GM20431 (cell line): ENCODE data around the gene C2orf49.
"Not testable (repeated sequence)": the region's sequence is repeated elsewhere in the genome, so short reads cannot be mapped to it uniquely, and the experiment has no call there.

Source experiments
- in situ Hi-C: fragments of 300-500 bp; cut with MseI, MboI; formaldehyde crosslinking; loops from one replicate; pipeline ENCODE4 v1.15.0; 2020; ENCODE audit warnings: low sequenced_read_pairs; ENCODE audit not compliant: unreplicated experiment

Gene C2orf49

GRCh38 chr2:105320651-105321215 is 16.6 kb upstream of the C2orf49 start:
- in situ Hi-C loops = no loop called here

- in situ Hi-C loops = no loop called here
These were observed 15.3 kb upstream of the C2orf49 start for GRCh38 chr2:105321875-105322646.

GRCh38 chr2:105323111-105323510 is 14.2 kb upstream of the C2orf49 start:
- in situ Hi-C loops = no loop called here

- in situ Hi-C loops = no loop called here
These were observed 13.2 kb upstream of the C2orf49 start for GRCh38 chr2:105324101-105324500.

- in situ Hi-C loops = no loop called here
These were observed 12.6 kb upstream of the C2orf49 start for GRCh38 chr2:105324732-105325131.

- in situ Hi-C loops = no loop called here
These were observed 11.9 kb upstream of the C2orf49 start for GRCh38 chr2:105325389-105325963.

- in situ Hi-C loops = not testable (repeated sequence)
These were observed 10.1 kb upstream of the C2orf49 start for GRCh38 chr2:105327271-105327670.

GRCh38 chr2:105327690-105328089 is 9.7 kb upstream of the C2orf49 start:
- in situ Hi-C loops = no loop called here

- in situ Hi-C loops = no loop called here
These were observed 8.8 kb upstream of the C2orf49 start for GRCh38 chr2:105328281-105329196.

GRCh38 chr2:105329197-105329554 is 8.2 kb upstream of the C2orf49 start:
- in situ Hi-C loops = no loop called here

GRCh38 chr2:105329561-105330495 is 7.5 kb upstream of the C2orf49 start, which contains the start of gene TGFBRAP1:
Gene TGFBRAP1 (minus strand): TSS chr2:105329735. CDS start chr2:105308301, 21,434 bp downstream.
- in situ Hi-C loops = no loop called here

GRCh38 chr2:105330681-105331375 is 6.5 kb upstream of the C2orf49 start:
- in situ Hi-C loops = no loop called here

GRCh38 chr2:105334211-105334610 is 3.1 kb upstream of the C2orf49 start:
- in situ Hi-C loops = no loop called here

GRCh38 chr2:105335469-105335868 is 1.9 kb upstream of the C2orf49 start:
- in situ Hi-C loops = no loop called here

GRCh38 chr2:105336786-105337121 is 586 bp upstream of the C2orf49 start:
- in situ Hi-C loops = no loop called here

GRCh38 chr2:105338020-105338385 is 663 bp downstream of the C2orf49 start:
- in situ Hi-C loops = no loop called here

GRCh38 chr2:105339414-105339813 is 2.1 kb downstream of the C2orf49 start:
- in situ Hi-C loops = no loop called here

- in situ Hi-C loops = no loop called here
These were observed 7.5 kb downstream of the C2orf49 start for GRCh38 chr2:105344704-105345345.

GRCh38 chr2:105357122-105357521 is 19.8 kb downstream of the C2orf49 start:
- in situ Hi-C loops = no loop called here
